ENCODE data around the gene OR11H7.

The OR11H7 gene

GRCh38 chr14:20228681-20229080 lies at the start of gene OR11H7:
Gene OR11H7, plus strand, starts transcription at chr14:20228981.
- DNase-seq (ENCODE audit: extremely low spot score) = no peak
- no peak for TF ChIP-seq CTCF (IDR thresholded peaks at IDR 0.05; ENCODE audit: control extremely low read depth, extremely low read depth, low read depth, missing control alignments)
- ChIA-PET CTCF (interaction anchor here (0.9 kb wide), 1 partner anchor 14 kb away, joined by 3 read pairs; no protein-coding TSS in a partner anchor), POLR2A (no interaction called here)

DNA sequence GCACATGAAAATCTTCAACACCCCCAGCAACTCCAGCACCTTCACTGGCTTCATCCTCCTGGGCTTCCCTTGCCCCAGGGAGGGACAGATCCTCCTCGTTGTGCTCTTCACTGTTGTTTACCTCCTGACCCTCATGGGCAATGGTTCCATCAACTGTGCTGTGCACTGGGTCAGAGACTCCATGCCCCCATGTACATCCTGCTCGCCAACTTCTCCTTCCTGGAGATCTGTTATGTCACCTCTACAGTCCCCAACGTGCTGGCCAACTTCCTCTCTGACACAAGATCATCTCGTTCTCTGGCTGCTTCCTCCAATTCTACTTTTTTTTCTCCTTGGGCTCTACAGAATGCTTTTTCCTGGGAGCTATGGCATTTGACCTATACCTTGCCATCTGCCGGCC lies 49.6 kb upstream of the OR11H7 start:
- CTCF ChIA-PET = no interaction called here
- no peak for TF ChIP-seq CTCF (IDR thresholded peaks at IDR 0.05; ENCODE audit: control extremely low read depth, extremely low read depth, low read depth, missing control alignments)
- POLR2A ChIA-PET = no interaction called here
- no peak for DNase-seq (ENCODE audit: extremely low spot score)

- POLR2A ChIA-PET = no interaction called here
- CTCF ChIA-PET = no interaction called here
- no peak for TF ChIP-seq CTCF (IDR thresholded peaks at IDR 0.05; ENCODE audit: control extremely low read depth, extremely low read depth, low read depth, missing control alignments)
- DNase-seq (ENCODE audit: extremely low spot score) = no peak
Measured at GRCh38 chr14:20179880-20180279, 48.9 kb upstream of the OR11H7 start.

- no peak for TF ChIP-seq CTCF (IDR thresholded peaks at IDR 0.05; ENCODE audit: control extremely low read depth, extremely low read depth, low read depth, missing control alignments)
- DNase-seq (ENCODE audit: extremely low spot score) = no peak
- CTCF ChIA-PET = no interaction called here
- POLR2A ChIA-PET = no interaction called here
Measured at GRCh38 chr14:20180486-20180885, 48.3 kb upstream of the OR11H7 start.

DNA sequence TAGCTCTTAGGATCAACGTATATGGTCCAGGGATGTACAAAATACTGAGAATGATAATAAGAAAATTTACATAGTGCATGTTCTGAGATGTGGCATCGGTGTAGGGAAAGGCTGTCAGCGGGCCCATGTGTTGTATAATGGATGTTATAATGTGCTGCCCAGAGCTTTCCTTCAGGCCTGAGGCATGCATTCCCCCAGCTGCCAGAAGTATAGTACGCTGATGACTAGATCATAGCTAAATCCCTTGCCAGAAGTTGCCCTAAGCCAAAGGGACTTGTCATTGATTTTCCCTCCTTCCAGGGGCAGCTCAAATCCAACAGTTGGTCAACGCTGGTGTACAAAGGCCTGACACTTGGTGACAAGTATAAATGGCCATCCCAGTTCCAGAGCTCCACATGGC lies 44.6 kb upstream of the OR11H7 start:
- DNase-seq (ENCODE audit: extremely low spot score) = no peak
- ChIA-PET POLR2A (no interaction called here), CTCF (interaction anchor here (1.9 kb wide), 1 partner anchor 7 kb away, joined by 5 read pairs; the partner anchor contains the start of gene OR11G2)
- no peak for TF ChIP-seq CTCF (IDR thresholded peaks at IDR 0.05; ENCODE audit: control extremely low read depth, extremely low read depth, low read depth, missing control alignments)

- no peak for DNase-seq (ENCODE audit: extremely low spot score)
- CTCF ChIA-PET = interaction anchor here (1.7 to 2.3 kb wide), 3 partner anchors 7 to 15 kb away, joined by 4 to 7 read pairs (median 5); no protein-coding TSS in a partner anchor
- POLR2A ChIA-PET = no interaction called here
- TF ChIP-seq CTCF (IDR thresholded peaks at IDR 0.05; ENCODE audit: control extremely low read depth, extremely low read depth, low read depth, missing control alignments) = no peak
Measured at GRCh38 chr14:20190596-20190995, 38.2 kb upstream of the OR11H7 start, which contains the start of gene OR11G2. Gene OR11G2, plus strand, starts transcription at chr14:20190896. Its CDS starts 6,542 bp downstream, at chr14:20197438.
